NCI-H2029 (cell line): ENCODE data around the gene BMX.

Experiments
- DNase-seq: peaks from one replicate; lab custom pipeline; 2025; lab: John Stamatoyannopoulos, UW

BMX gene

GRCh38 chrX:15570145-15570544 is 69.5 kb downstream of the BMX start:
- DNase-seq = no peak

- DNase-seq = no peak
Observed at GRCh38 chrX:15574017-15574416, 73.4 kb downstream of the BMX start.

- DNase-seq = no peak
Observed at GRCh38 chrX:15576019-15576418, 75.4 kb downstream of the BMX start.

- no peak for DNase-seq
Observed at GRCh38 chrX:15579778-15580747, 79.5 kb downstream of the BMX start.

- no peak for DNase-seq
Observed at GRCh38 chrX:15594371-15594770, 93.8 kb downstream of the BMX start.

- no peak for DNase-seq
Observed at GRCh38 chrX:15598026-15598425, 97.4 kb downstream of the BMX start.

GRCh38 chrX:15599461-15599860 is 98.9 kb downstream of the BMX start:
- no peak for DNase-seq

GRCh38 chrX:15600049-15600448 is 99.4 kb downstream of the BMX start:
- no peak for DNase-seq

GRCh38 chrX:15600745-15601144 is 100.1 kb downstream of the BMX start, which contains the start of gene ACE2:
Gene ACE2, minus strand, starts transcription at chrX:15600960. Its CDS starts 49 bp downstream, at chrX:15600911.
- no peak for DNase-seq

- no peak for DNase-seq
Observed at GRCh38 chrX:15601932-15602331, 101.3 kb downstream of the BMX start.

- no peak for DNase-seq
Observed at GRCh38 chrX:15602761-15603160, 102.2 kb downstream of the BMX start.

- DNase-seq = no peak
Observed at GRCh38 chrX:15605226-15605625, 104.6 kb downstream of the BMX start.
